Breast epithelium (tissue), 4 donors: ENCODE data around the gene TSN. TPM values are rescaled to one million over a fixed set of nuclear protein-coding genes. Genes with fewer than 3 reads are reported as not detected.

Source experiments
- DNase-seq, 2 donors: peaks; one replicate each; pipeline ENCODE4 v3.0.0-alpha.2; 2019; ENCODE audit warnings: low spot score in 2 of 2
- H3K27ac ChIP-seq, 2 donors: fragments of 200-600 bp; sonication (generic) in 1 of 2; one replicate each; pipeline ENCODE4 v1.5.1; 2016 to 2019; ENCODE audit warnings: mild to moderate bottlenecking in 1 of 2
- H3K27me3 ChIP-seq, 2 donors: fragments of 200-600 bp; sonication (generic) in 1 of 2; one replicate each; pipeline versions ENCODE4 v1.5.1 to v1.6.0; 2017 to 2019; ENCODE audit warnings: control low read depth in 1 of 2, mild to moderate bottlenecking in 1 of 2
- H3K36me3 ChIP-seq: fragments of 200-600 bp; one replicate; pipeline ENCODE4 v1.5.1; 2019
- H3K4me1 ChIP-seq, 2 donors: fragments of 200-600 bp; sonication (generic); one replicate each; pipeline ENCODE4 v1.5.1; 2016 to 2019; ENCODE audit warnings: control low read depth in 1 of 2
- H3K4me3 ChIP-seq, 3 donors: fragments of 200-600 bp; sonication (generic); 1 replicate in 2 of 3; 2 replicates in 1 of 3; pipeline ENCODE4 v1.5.1; 2016 to 2019; ENCODE audit warnings: mild to moderate bottlenecking in 3 of 3, moderate library complexity in 2 of 3
- H3K9me3 ChIP-seq, 2 donors: fragments of 200-600 bp; sonication (generic) in 1 of 2; one replicate each; pipeline ENCODE4 v1.5.1; 2016 to 2019; ENCODE audit warnings: control low read depth in 1 of 2
- POLR2A ChIP-seq: fragments of 450-650 bp; IDR thresholded peaks from one replicate; pipeline ENCODE4 v1.6.1; 2016; ENCODE audit warnings: antibody characterized with exemption, mild to moderate bottlenecking, moderate library complexity
- POLR2AphosphoS5 ChIP-seq, 3 donors: sonication (generic); formaldehyde crosslinking; IDR thresholded peaks; one replicate each; pipeline ENCODE4 v1.6.1; 2017; ENCODE audit warnings: antibody characterized with exemption in 3 of 3
- intact Hi-C: fragments of 100-400 bp; cut with DNase I; formaldehyde crosslinking; loops from one replicate; pipeline ENCODE4 v1.15.1; 2023; ENCODE audit warnings: low total_unique reads
- total RNA-seq, 3 donors: library from RNA; depleted of rRNA; stranded (reverse); fragments of >200 nt; gene quantifications; one replicate each; pipeline ENCODE4 v1.1.0, GENCODE V29; 2016
- TF ChIP-seq, protein P1 (sequence below), 3 donors: fragments of 450-650 bp; IDR thresholded peaks; one replicate each; pipeline ENCODE4 v1.5.1; 2016 to 2017; ENCODE audit warnings: antibody characterized with exemption in 3 of 3, mild to moderate bottlenecking in 3 of 3, moderate library complexity in 3 of 3

TSN gene
- total RNA-seq, 3 donors from 2014 or later: 35.1 to 55.8 (median 42.7) TPM

GRCh38 chr2:121768143-121768755, 12.8 kb downstream of the TSN start:
- no peaks in the 10 kb centered on the region for H3K9me3 ChIP-seq
- intact Hi-C loops: no loop called here
- H3K4me1 ChIP-seq: no peaks in the 10 kb centered on the region
- no peaks in the 10 kb centered on the region for H3K27me3 ChIP-seq
- DNase-seq: no peak
- no peak for TF ChIP-seq POLR2A
- no peak overlapping the region for H3K4me3 ChIP-seq
- H3K36me3 ChIP-seq: peaks cover 5% of the 10 kb centered on the region
- no peak overlapping the region for H3K27ac ChIP-seq

- no peaks in the 10 kb centered on the region for H3K36me3 ChIP-seq
- no peak overlapping the region for H3K27ac ChIP-seq
- no peaks in the 10 kb centered on the region for H3K9me3 ChIP-seq
- TF ChIP-seq, protein P1, sequence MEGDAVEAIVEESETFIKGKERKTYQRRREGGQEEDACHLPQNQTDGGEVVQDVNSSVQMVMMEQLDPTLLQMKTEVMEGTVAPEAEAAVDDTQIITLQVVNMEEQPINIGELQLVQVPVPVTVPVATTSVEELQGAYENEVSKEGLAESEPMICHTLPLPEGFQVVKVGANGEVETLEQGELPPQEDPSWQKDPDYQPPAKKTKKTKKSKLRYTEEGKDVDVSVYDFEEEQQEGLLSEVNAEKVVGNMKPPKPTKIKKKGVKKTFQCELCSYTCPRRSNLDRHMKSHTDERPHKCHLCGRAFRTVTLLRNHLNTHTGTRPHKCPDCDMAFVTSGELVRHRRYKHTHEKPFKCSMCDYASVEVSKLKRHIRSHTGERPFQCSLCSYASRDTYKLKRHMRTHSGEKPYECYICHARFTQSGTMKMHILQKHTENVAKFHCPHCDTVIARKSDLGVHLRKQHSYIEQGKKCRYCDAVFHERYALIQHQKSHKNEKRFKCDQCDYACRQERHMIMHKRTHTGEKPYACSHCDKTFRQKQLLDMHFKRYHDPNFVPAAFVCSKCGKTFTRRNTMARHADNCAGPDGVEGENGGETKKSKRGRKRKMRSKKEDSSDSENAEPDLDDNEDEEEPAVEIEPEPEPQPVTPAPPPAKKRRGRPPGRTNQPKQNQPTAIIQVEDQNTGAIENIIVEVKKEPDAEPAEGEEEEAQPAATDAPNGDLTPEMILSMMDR (IDR thresholded peaks at IDR 0.05): no peak
- TF ChIP-seq POLR2AphosphoS5 (IDR thresholded peaks at IDR 0.05): no peak
- TF ChIP-seq POLR2A: no peak
- H3K27me3 ChIP-seq: no peaks in the 10 kb centered on the region
- intact Hi-C loops: no loop called here
- no peaks in the 10 kb centered on the region for H3K4me1 ChIP-seq
- no peak overlapping the region for H3K4me3 ChIP-seq
- no peak for DNase-seq
Observed at GRCh38 chr2:121771976-121772742, 16.7 kb downstream of the TSN start.

- intact Hi-C loops: no loop called here
- Histone ChIP-seq H3K27me3 (no peaks in the 10 kb centered on the region), H3K4me1 (no peaks in the 10 kb centered on the region), H3K4me3 (no peak overlapping the region), H3K27ac (no peak overlapping the region), H3K36me3 (no peaks in the 10 kb centered on the region), H3K9me3 (no peaks in the 10 kb centered on the region)
- DNase-seq: no peak
- TF ChIP-seq, protein P1 (IDR thresholded peaks at IDR 0.05): no peak
- TF ChIP-seq POLR2AphosphoS5 (IDR thresholded peaks at IDR 0.05): no peak
- no peak for TF ChIP-seq POLR2A
Observed at GRCh38 chr2:121774235-121774634, 18.8 kb downstream of the TSN start.

GRCh38 chr2:121776361-121776760, 20.9 kb downstream of the TSN start:
- Histone ChIP-seq H3K9me3 (no peaks in the 10 kb centered on the region), H3K36me3 (no peaks in the 10 kb centered on the region), H3K27me3 (no peaks in the 10 kb centered on the region), H3K27ac (no peak overlapping the region), H3K4me3 (no peak overlapping the region), H3K4me1 (no peaks in the 10 kb centered on the region)
- no peak for DNase-seq
- intact Hi-C loops: loop anchor here (5.0 kb wide), 1 partner anchor 91 kb away; no protein-coding TSS in a partner anchor
- TF ChIP-seq POLR2AphosphoS5 (IDR thresholded peaks at IDR 0.05): no peak
- TF ChIP-seq, protein P1 (IDR thresholded peaks at IDR 0.05): no peak
- no peak for TF ChIP-seq POLR2A

GRCh38 chr2:121776885-121777698, 21.6 kb downstream of the TSN start:
- no peak overlapping the region for H3K4me3 ChIP-seq
- no peaks in the 10 kb centered on the region for H3K27me3 ChIP-seq
- no peaks in the 10 kb centered on the region for H3K9me3 ChIP-seq
- no peaks in the 10 kb centered on the region for H3K4me1 ChIP-seq
- no peak for DNase-seq
- intact Hi-C loops: loop anchor here (5.0 kb wide), 1 partner anchor 90 kb away; no protein-coding TSS in a partner anchor
- H3K27ac ChIP-seq: no peak overlapping the region
- H3K36me3 ChIP-seq: no peaks in the 10 kb centered on the region
- no peak for TF ChIP-seq POLR2AphosphoS5 (IDR thresholded peaks at IDR 0.05)
- TF ChIP-seq, protein P1 (IDR thresholded peaks at IDR 0.05): no peak
- TF ChIP-seq POLR2A: no peak
